NCI-H446 treated with DMSO at 0.1 percent for 48 hours (cell line): Measurements from ENCODE around the gene HUWE1.
A peak's percentile ranks its signal among the peaks of the same experiment; 100 is the strongest.
"Not testable (repeated sequence)": the region's sequence is repeated elsewhere in the genome, so short reads cannot be mapped to it uniquely, and the experiment has no call there.

Experiments used
- DNase-seq: peaks from one replicate; lab custom pipeline; 2025; lab: John Stamatoyannopoulos, UW

The HUWE1 gene

GRCh38 chrX:53686151-53686885 lies at the start of gene HUWE1:
Gene HUWE1 (minus strand): TSS chrX:53686719. CDS start chrX:53654107, 32,612 bp downstream.
- peak; percentile 49 for DNase-seq

GRCh38 chrX:53732797-53733196 lies 46.3 kb upstream of the HUWE1 start:
- no peak for DNase-seq

GRCh38 chrX:53729751-53730150 lies 43.2 kb upstream of the HUWE1 start:
- no peak for DNase-seq

GRCh38 chrX:53728506-53728905 lies 42.0 kb upstream of the HUWE1 start:
- DNase-seq: no peak

GRCh38 chrX:53724872-53725271 lies 38.4 kb upstream of the HUWE1 start:
- no peak for DNase-seq

GRCh38 chrX:53723381-53723780 lies 36.9 kb upstream of the HUWE1 start:
- no peak for DNase-seq

- DNase-seq: not testable (repeated sequence)
Measured at GRCh38 chrX:53721610-53722009, 35.1 kb upstream of the HUWE1 start.

GRCh38 chrX:53719666-53720065 lies 33.1 kb upstream of the HUWE1 start:
- not testable (repeated sequence) for DNase-seq

- DNase-seq: no peak
Measured at GRCh38 chrX:53718073-53718472, 31.6 kb upstream of the HUWE1 start.

GRCh38 chrX:53717205-53717604 lies 30.7 kb upstream of the HUWE1 start:
- no peak for DNase-seq

- DNase-seq: no peak
Measured at GRCh38 chrX:53716328-53717088, 30.0 kb upstream of the HUWE1 start.

- no peak for DNase-seq
Measured at GRCh38 chrX:53715346-53715924, 28.9 kb upstream of the HUWE1 start.

GRCh38 chrX:53714580-53715345 lies 28.2 kb upstream of the HUWE1 start:
- no peak for DNase-seq

GRCh38 chrX:53713987-53714579 lies 27.6 kb upstream of the HUWE1 start:
- DNase-seq: no peak

GRCh38 chrX:53711436-53711835 lies 24.9 kb upstream of the HUWE1 start:
- DNase-seq: no peak

- no peak for DNase-seq
Measured at GRCh38 chrX:53704854-53705253, 18.3 kb upstream of the HUWE1 start.

GRCh38 chrX:53704294-53704693 lies 17.8 kb upstream of the HUWE1 start:
- no peak for DNase-seq

- DNase-seq: peak; percentile 26
Measured at GRCh38 chrX:53695946-53696549, 9.5 kb upstream of the HUWE1 start.

GRCh38 chrX:53694642-53695041 lies 8.1 kb upstream of the HUWE1 start:
- DNase-seq: no peak

- DNase-seq: no peak
Measured at GRCh38 chrX:53688300-53688699, 1.8 kb upstream of the HUWE1 start.

GRCh38 chrX:53685711-53686110 lies 808 bp downstream of the HUWE1 start:
- no peak for DNase-seq
